Thoracic aorta (tissue), 2 donors: ENCODE data around the gene MBD3. TPM values are rescaled to one million over a fixed set of nuclear protein-coding genes. Genes with fewer than 3 reads are reported as not detected.

Source experiments
- ATAC-seq: fragments of 150-250 bp; one replicate; pipeline ENCODE4 v1.8.0; 2017; ENCODE audit warnings: low read depth; ENCODE audit not compliant: insufficient number of reproducible peaks, low FRiP score
- DNase-seq: peaks from one replicate; pipeline ENCODE4 v3.0.0-alpha.2; 2020; ENCODE audit warnings: low spot score
- H3K27ac ChIP-seq, 2 donors: fragments of 200-600 bp; sonication (generic); 1 replicate in 1 of 2; 2 replicates in 1 of 2; pipeline ENCODE4 v1.5.1; 2016; ENCODE audit warnings: mild to moderate bottlenecking in 2 of 2, moderate library complexity in 2 of 2
- H3K27me3 ChIP-seq: fragments of 200-600 bp; sonication (generic); replicated peaks from 2 replicates; pipeline ENCODE4 v1.6.0; 2016; ENCODE audit warnings: mild to moderate bottlenecking; ENCODE audit not compliant: insufficient read depth
- H3K36me3 ChIP-seq: fragments of 200-600 bp; sonication (generic); one replicate; pipeline ENCODE4 v1.5.1; 2016
- H3K4me1 ChIP-seq, 2 donors: fragments of 200-600 bp; sonication (generic); 1 replicate in 1 of 2; 2 replicates in 1 of 2; pipeline versions ENCODE4 v1.5.1 to v1.6.0; 2016; ENCODE audit warnings: low read depth in 2 of 2, mild to moderate bottlenecking in 1 of 2; ENCODE audit not compliant: control insufficient read depth in 1 of 2
- H3K4me3 ChIP-seq: fragments of 200-600 bp; sonication (generic); 2 replicates; pipeline ENCODE4 v1.5.1; 2016; ENCODE audit warnings: mild to moderate bottlenecking
- H3K9me3 ChIP-seq: fragments of 200-600 bp; sonication (generic); 2 replicates; pipeline ENCODE4 v1.5.1; 2016
- CTCF ChIP-seq: fragments of 200-600 bp; sonication (generic); IDR thresholded peaks from one replicate; pipeline ENCODE4 v1.5.1; 2019; ENCODE audit warnings: antibody characterized with exemption
- total RNA-seq, 2 donors: library from RNA; depleted of rRNA; stranded (reverse); fragments of >200 nt; gene quantifications; one replicate each; pipeline versions ENCODE4 v1.1.0 to v1.2.3, GENCODE V29; 2016

Gene MBD3
- total RNA-seq, 2 donors from 2014 or later, result 97.8 to 102 TPM

DNA sequence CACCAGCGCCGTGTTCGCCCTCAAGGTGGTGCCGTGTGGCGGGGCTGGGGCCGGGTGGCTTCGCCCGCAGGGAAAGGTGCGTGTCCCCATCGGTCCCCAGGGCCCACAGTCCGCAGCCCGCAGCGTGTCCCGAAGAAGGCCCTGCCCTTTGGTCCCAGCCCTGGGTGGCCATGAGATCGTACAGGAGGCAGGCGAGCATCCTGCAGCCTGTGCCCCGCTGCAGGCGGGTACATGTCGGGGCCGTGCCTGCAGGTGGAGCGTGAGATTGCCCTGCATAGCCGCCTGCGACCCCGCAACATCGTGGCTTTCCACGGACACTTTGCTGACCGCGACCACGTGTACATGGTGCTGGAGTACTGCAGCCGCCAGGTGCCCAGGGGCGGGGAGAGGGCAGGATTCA, 67.3 kb downstream of the MBD3 start:
- no peak for DNase-seq
- Histone ChIP-seq H3K27ac (no peak overlapping the region), H3K36me3 (no peaks in the 10 kb centered on the region), H3K27me3 (no peaks in the 10 kb centered on the region), H3K4me3 (no peak overlapping the region), H3K9me3 (no peaks in the 10 kb centered on the region), H3K4me1 (peaks cover 0 to 6% of the 10 kb centered on the region in 2 donors)
- no peak for TF ChIP-seq CTCF
- ATAC-seq, result no peak

DNA sequence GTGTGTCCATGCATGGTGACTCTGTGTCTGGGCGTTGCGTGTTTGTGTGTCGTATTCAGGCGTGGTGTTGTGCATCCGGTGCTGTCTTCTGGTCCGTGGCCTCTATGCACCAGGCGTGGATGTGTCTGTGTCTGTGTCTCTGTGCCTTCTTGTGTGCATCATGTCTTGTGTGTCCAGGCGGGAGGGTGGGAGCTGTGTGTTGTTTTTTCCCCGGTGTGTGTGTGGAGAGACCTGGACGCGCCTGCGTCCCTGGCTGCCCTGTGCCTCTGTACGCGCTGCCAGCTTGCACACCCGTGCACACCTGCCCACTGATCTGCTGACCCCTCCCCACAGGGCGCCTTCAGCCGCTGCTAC, 67.7 kb downstream of the MBD3 start:
- TF ChIP-seq CTCF, result no peak

DNA sequence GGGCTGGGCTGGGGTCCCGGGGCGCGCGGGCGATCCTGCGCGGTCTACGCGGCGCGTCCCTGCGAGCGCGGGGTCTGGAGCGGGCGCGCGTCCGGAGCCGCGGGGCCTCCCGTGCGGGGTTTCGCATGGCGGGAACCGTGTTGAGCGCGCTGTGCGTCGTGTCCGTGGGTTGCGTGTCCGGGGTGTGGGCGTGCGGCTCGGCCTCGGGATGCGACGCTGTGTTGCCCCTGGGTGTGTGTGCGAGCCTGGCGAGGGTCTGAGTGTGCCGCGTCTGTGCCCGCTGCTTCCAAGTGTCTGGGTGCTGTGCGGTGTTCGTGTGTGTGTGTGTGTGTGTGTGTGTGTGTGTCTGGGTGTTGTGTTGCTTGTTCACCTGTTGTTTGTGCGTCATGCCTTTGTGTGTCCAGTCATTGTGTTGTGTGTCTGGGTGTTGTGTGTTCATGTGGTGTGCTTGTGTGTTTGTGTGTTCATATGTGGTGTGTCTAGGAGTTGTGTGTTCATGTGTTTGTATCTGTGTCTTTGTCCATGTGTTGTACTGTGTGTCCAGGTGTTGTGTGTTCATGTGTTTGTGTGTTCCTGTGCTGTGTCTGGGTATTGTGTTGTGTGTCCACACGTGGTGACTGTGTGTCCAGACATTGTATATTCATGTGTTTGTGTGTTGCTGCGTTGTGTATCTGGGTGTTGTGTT, 68.2 kb downstream of the MBD3 start:
- no peaks in the 10 kb centered on the region for H3K9me3 ChIP-seq
- no peak overlapping the region for H3K27ac ChIP-seq
- no peaks in the 10 kb centered on the region for H3K36me3 ChIP-seq
- peaks cover 0 to 6% of the 10 kb centered on the region in 2 donors for H3K4me1 ChIP-seq
- ATAC-seq (no peak), DNase-seq (no peak)
- H3K27me3 ChIP-seq, result no peaks in the 10 kb centered on the region
- TF ChIP-seq CTCF, result no peak
- no peak overlapping the region for H3K4me3 ChIP-seq

More for the DNA sequence above, 67.7 kb downstream of the MBD3 start:
- Histone ChIP-seq H3K9me3 (no peaks in the 10 kb centered on the region), H3K36me3 (no peaks in the 10 kb centered on the region), H3K4me3 (no peak overlapping the region), H3K27me3 (no peaks in the 10 kb centered on the region), H3K27ac (no peak overlapping the region), H3K4me1 (peaks cover 0 to 6% of the 10 kb centered on the region in 2 donors)
- DNase-seq, result no peak
- no peak for ATAC-seq

Other genes with a start within 250 kb of the MBD3 start
- 100 to 1,000 TPM in 1 of 2 donors, 10 to 100 TPM in 1; 83.3 to 110 TPM for gene NDUFS7, start 209.0 kb downstream of the MBD3 start, total RNA-seq
- 10 to 100 TPM; 27.6 to 55.1 TPM for gene GAMT, start 191.3 kb downstream of the MBD3 start, total RNA-seq
- gene DAZAP1, start 185.3 kb downstream of the MBD3 start, total RNA-seq, result 10 to 100 TPM; 34.9 to 76.9 TPM
- gene RPS15, start 154.5 kb downstream of the MBD3 start, total RNA-seq, result 1,000 to 10,000 TPM; 1,512 to 2,119 TPM
- gene APC2, start 142.7 kb downstream of the MBD3 start, total RNA-seq, result under 1 TPM; 0.41 to 0.78 TPM
- gene C19orf25, start 113.7 kb downstream of the MBD3 start, total RNA-seq, result 10 to 100 TPM; 28.6 to 54.6 TPM
- under 1 TPM; 0.56 to 0.68 TPM for gene PCSK4, start 102.5 kb downstream of the MBD3 start, total RNA-seq
- 1 to 10 TPM in 1 of 2 donors, under 1 TPM in 1; 0.35 to 1.6 TPM for gene REEP6, start 101.7 kb downstream of the MBD3 start, total RNA-seq
- gene ADAMTSL5, start 79.8 kb downstream of the MBD3 start, total RNA-seq, result 10 to 100 TPM; 22.2 to 36.2 TPM
- not detected for gene PLK5, start 68.8 kb downstream of the MBD3 start, total RNA-seq
- 10 to 100 TPM; 23.4 to 26.4 TPM for gene MEX3D, start 24.5 kb downstream of the MBD3 start, total RNA-seq
- 10 to 100 TPM; 32.7 to 51.9 TPM for gene UQCR11, start 12.6 kb upstream of the MBD3 start, total RNA-seq
- 10 to 100 TPM; 46.0 to 52.5 TPM for gene TCF3, start 59.8 kb upstream of the MBD3 start, total RNA-seq
- under 1 TPM in 1 of 2 donors, not detected in 1; 0.42 TPM for gene ONECUT3, start 160.6 kb upstream of the MBD3 start, total RNA-seq
- gene ATP8B3, start 219.4 kb upstream of the MBD3 start, total RNA-seq, result 1 to 10 TPM in 1 of 2 donors, under 1 TPM in 1; 0.21 to 1.4 TPM